ENCODE measurements around the gene USP40. TPM values are rescaled to one million over a fixed set of nuclear protein-coding genes. Genes with fewer than 3 reads are reported as not detected.

Gene USP40
- total RNA-seq, 1 donor from 2014 or later, result 47.6 TPM

GRCh38 chr2:233462826-233463470, 103.6 kb downstream of the USP40 start:
- ATAC-seq (no peak), DNase-seq (no peak)
- Histone ChIP-seq H3K36me3 (peaks cover 85% of the 10 kb centered on the region), H3K4me1 (no peaks in the 10 kb centered on the region), H3K9me3 (no peaks in the 10 kb centered on the region), H3K27ac (no peak overlapping the region), H3K27me3 (no peaks in the 10 kb centered on the region), H3K4me3 (no peak overlapping the region)
- no peak for TF ChIP-seq CTCF (IDR thresholded peaks at IDR 0.05)
- intact Hi-C loops (cut with DNase I), result no loop called here

- H3K4me3 ChIP-seq, result no peak overlapping the region
- intact Hi-C loops (cut with DNase I), result no loop called here
- no peak for ATAC-seq
- no peaks in the 10 kb centered on the region for H3K4me1 ChIP-seq
- H3K9me3 ChIP-seq, result no peaks in the 10 kb centered on the region
- TF ChIP-seq CTCF (IDR thresholded peaks at IDR 0.05), result no peak
- no peak overlapping the region for H3K27ac ChIP-seq
- no peak for DNase-seq
- H3K36me3 ChIP-seq, result peaks cover 85% of the 10 kb centered on the region
- H3K27me3 ChIP-seq, result no peaks in the 10 kb centered on the region
Measured at GRCh38 chr2:233462202-233462785, 104.3 kb downstream of the USP40 start.

- no peak for TF ChIP-seq CTCF (IDR thresholded peaks at IDR 0.05)
- intact Hi-C loops (cut with DNase I), result no loop called here
- H3K36me3 ChIP-seq, result peaks cover 85% of the 10 kb centered on the region
Measured at GRCh38 chr2:233461481-233461891, 105.1 kb downstream of the USP40 start.

GRCh38 chr2:233460726-233461441, 105.7 kb downstream of the USP40 start:
- DNase-seq (no peak), ATAC-seq (no peak)
- no peaks in the 10 kb centered on the region for H3K4me1 ChIP-seq
- H3K27me3 ChIP-seq, result no peaks in the 10 kb centered on the region
- no peak overlapping the region for H3K4me3 ChIP-seq
- H3K36me3 ChIP-seq, result peaks cover 89% of the 10 kb centered on the region
- intact Hi-C loops (cut with DNase I), result no loop called here
- H3K27ac ChIP-seq, result no peak overlapping the region
- TF ChIP-seq CTCF (IDR thresholded peaks at IDR 0.05), result no peak
- H3K9me3 ChIP-seq, result no peaks in the 10 kb centered on the region

More at GRCh38 chr2:233461481-233461891, 105.1 kb downstream of the USP40 start:
- Histone ChIP-seq H3K4me1 (no peaks in the 10 kb centered on the region), H3K27ac (no peak overlapping the region), H3K27me3 (no peaks in the 10 kb centered on the region), H3K9me3 (no peaks in the 10 kb centered on the region), H3K4me3 (no peak overlapping the region)
- ATAC-seq (no peak), DNase-seq (no peak)

GRCh38 chr2:233459426-233459825, 107.2 kb downstream of the USP40 start:
- Histone ChIP-seq H3K27me3 (no peaks in the 10 kb centered on the region), H3K36me3 (peaks cover 92% of the 10 kb centered on the region), H3K4me1 (no peaks in the 10 kb centered on the region), H3K27ac (no peak overlapping the region), H3K4me3 (no peak overlapping the region), H3K9me3 (no peaks in the 10 kb centered on the region)
- no peak for TF ChIP-seq CTCF (IDR thresholded peaks at IDR 0.05)
- DNase-seq, result no peak
- no peak for ATAC-seq
- intact Hi-C loops (cut with DNase I), result no loop called here

All from upper lobe of right lung (tissue), 1 donor.